Keratinocyte (primary cell): ENCODE measurements around the gene STIMATE. TPM values are rescaled to one million over a fixed set of nuclear protein-coding genes. Genes with fewer than 3 reads are reported as not detected.

ENCODE experiments used
- DNase-seq: peaks from one replicate; pipeline ENCODE4 v3.0.0-alpha.2; 2011; ENCODE audit warnings: low read depth, missing footprints, low spot score
- FAIRE-seq: peaks from 2 replicates; lab custom pipeline; 2011; peaks lifted over from hg19 to GRCh38; lab: Jason Lieb, UNC
- H2AFZ ChIP-seq: 2 replicates; pipeline ENCODE4 v1.6.0; 2012; ENCODE audit warnings: low read length, control low read depth, inconsistent platforms; ENCODE audit not compliant: control insufficient read depth
- H3K27ac ChIP-seq: 2 replicates; pipeline ENCODE4 v1.5.1; 2011; ENCODE audit warnings: low read length; ENCODE audit not compliant: control insufficient read depth, insufficient read depth
- H3K27me3 ChIP-seq: 3 replicates; pipeline ENCODE4 v1.6.0; 2011; ENCODE audit warnings: low read length; ENCODE audit not compliant: control insufficient read depth, insufficient read depth; ENCODE audit errors: extremely low read depth
- H3K36me3 ChIP-seq, 2 experiments: 2 replicates in 1 of 2; 3 replicates in 1 of 2; pipeline ENCODE4 v1.5.1; 2011; ENCODE audit warnings: low read length in 2 of 2, mild to moderate bottlenecking in 1 of 2; ENCODE audit not compliant: control insufficient read depth in 2 of 2, insufficient read depth in 2 of 2; ENCODE audit errors: extremely low read depth in 1 of 2
- H3K4me1 ChIP-seq: 3 replicates; pipeline ENCODE4 v1.5.1; 2011; ENCODE audit warnings: low read length; ENCODE audit not compliant: control insufficient read depth, insufficient read depth; ENCODE audit errors: extremely low read depth
- H3K4me2 ChIP-seq: 3 replicates; pipeline ENCODE4 v1.6.0; 2011; ENCODE audit warnings: low read depth, low read length; ENCODE audit not compliant: control insufficient read depth, insufficient read depth; ENCODE audit errors: extremely low read depth
- H3K4me3 ChIP-seq, 3 experiments: fragments of 200-600 bp in 1 of 3; sonication (generic) in 1 of 3; 2 replicates in 2 of 3; 3 replicates in 1 of 3; pipeline ENCODE4 v1.5.1; 2011 to 2016; ENCODE audit warnings: low read length in 3 of 3, mild to moderate bottlenecking in 3 of 3, control low read depth in 2 of 3, inconsistent platforms in 1 of 3, low read depth in 1 of 3, mixed read lengths in 1 of 3, mixed run types in 1 of 3, moderate library complexity in 1 of 3; ENCODE audit not compliant: control insufficient read depth in 2 of 3, insufficient read depth in 2 of 3; ENCODE audit errors: extremely low read depth in 1 of 3
- H3K79me2 ChIP-seq: 2 replicates; pipeline ENCODE4 v1.6.0; 2012; ENCODE audit warnings: low read length; ENCODE audit not compliant: control insufficient read depth, insufficient read depth
- H3K9ac ChIP-seq: 3 replicates; pipeline ENCODE4 v1.6.0; 2011; ENCODE audit warnings: low read length; ENCODE audit not compliant: control insufficient read depth, insufficient read depth; ENCODE audit errors: extremely low read depth
- H3K9me1 ChIP-seq: 3 replicates; pipeline ENCODE4 v1.6.0; 2011; ENCODE audit warnings: low read length; ENCODE audit not compliant: control insufficient read depth, insufficient read depth; ENCODE audit errors: extremely low read depth
- H3K9me3 ChIP-seq: 2 replicates; pipeline ENCODE4 v1.5.1; 2012; ENCODE audit warnings: low read depth, low read length; ENCODE audit not compliant: control insufficient read depth
- H4K20me1 ChIP-seq: 3 replicates; pipeline ENCODE4 v1.6.0; 2011; ENCODE audit warnings: low read length; ENCODE audit not compliant: control insufficient read depth, insufficient read depth; ENCODE audit errors: extremely low read depth
- CTCF ChIP-seq, 3 experiments: IDR thresholded peaks in 1 of 3; conservative IDR thresholded peaks in 1 of 3; optimal IDR thresholded peaks in 1 of 3; 2 replicates in 2 of 3; 3 replicates in 1 of 3; pipeline versions ENCODE3 to v1.5.1; 2011; ENCODE audit warnings: low read length in 3 of 3, mild to moderate bottlenecking in 3 of 3, moderate library complexity in 2 of 3, control low read depth in 1 of 3, inconsistent platforms in 1 of 3; ENCODE audit not compliant: insufficient read depth in 2 of 3; ENCODE audit errors: extremely low read depth in 1 of 3
- EZH2 ChIP-seq: IDR thresholded peaks from one replicate; pipeline ENCODE4 v1.6.1; 2012; ENCODE audit warnings: inconsistent platforms, mild to moderate bottlenecking, low read length, moderate library complexity
- dilution Hi-C: fragments of 300-500 bp; cut with MboI; formaldehyde crosslinking; loops from one replicate; pipeline ENCODE4 v1.7.0; 2020; ENCODE audit warnings: low sequenced_read_pairs; ENCODE audit not compliant: extremely low pct_ligation_motif_present
- polyA plus RNA-seq, 5 experiments: library from polyadenylated mRNA; depleted of rRNA in 3 of 5; stranded (reverse) in 3 of 5; stranded (forward) in 1 of 5; unstranded in 1 of 5; fragments of >200 nt; gene quantifications; 1 replicate in 1 of 5; 2 replicates in 3 of 5; 3 replicates in 1 of 5; pipeline versions ENCODE4 v1.2.1 to v1.2.3, GENCODE V29; 2011 to 2012; ENCODE audit warnings: missing spikeins in 2 of 5, low read depth in 1 of 5, low replicate concordance in 1 of 5

STIMATE gene
- polyA plus RNA-seq, 1 donor (not counting 4 experiments of a cell fraction or from before 2014, with no cell fraction given): 8.2 TPM

- no peaks in the 10 kb centered on the region for H3K9me1 ChIP-seq
- H3K4me2 ChIP-seq: no peak overlapping the region
- no peaks in the 10 kb centered on the region for H3K79me2 ChIP-seq
- no peaks in the 10 kb centered on the region for H3K36me3 ChIP-seq
- H3K27ac ChIP-seq: no peak overlapping the region
- peaks cover 13% of the 10 kb centered on the region for H3K27me3 ChIP-seq
- no peak overlapping the region for H3K4me3 ChIP-seq
- no peaks in the 10 kb centered on the region for H4K20me1 ChIP-seq
- dilution Hi-C loops: no loop called here
- TF ChIP-seq EZH2 (no peak), CTCF (optimal IDR thresholded peaks at IDR 0.05 in 1 of 3, IDR thresholded peaks at IDR 0.05 in 1 of 3, conservative IDR thresholded peaks at IDR 0.05 in 1 of 3; ENCODE audit: extremely low read depth in 1 of 3, insufficient read depth in 2 of 3, low read length in 3 of 3) (no peak)
- DNase-seq (no peak), FAIRE-seq (no peak)
- no peaks in the 10 kb centered on the region for H3K9me3 ChIP-seq
- no peak overlapping the region for H3K9ac ChIP-seq
- no peak overlapping the region for H2AFZ ChIP-seq
- no peaks in the 10 kb centered on the region for H3K4me1 ChIP-seq
These were observed 107.7 kb downstream of the STIMATE start for GRCh38 chr3:52789746-52790040.

GRCh38 chr3:52788890-52789745, 108.2 kb downstream of the STIMATE start:
- dilution Hi-C loops: no loop called here

More at GRCh38 chr3:52788890-52789745, 108.2 kb downstream of the STIMATE start:
- DNase-seq: no peak
- no peak for TF ChIP-seq EZH2
- Histone ChIP-seq H3K79me2 (no peaks in the 10 kb centered on the region), H3K27me3 (peaks cover 13% of the 10 kb centered on the region), H3K9me1 (no peaks in the 10 kb centered on the region), H3K4me3 (no peak overlapping the region), H3K9me3 (no peaks in the 10 kb centered on the region), H4K20me1 (no peaks in the 10 kb centered on the region), H3K27ac (no peak overlapping the region), H3K4me2 (no peak overlapping the region), H3K9ac (no peak overlapping the region), H3K36me3 (no peaks in the 10 kb centered on the region), H3K4me1 (no peaks in the 10 kb centered on the region), H2AFZ (no peak overlapping the region)
- no peak for FAIRE-seq
